GM12892 (cell line): ENCODE measurements around the gene LRRC47.

Experiments used
- POLR2A ChIP-seq: IDR thresholded peaks from 2 replicates; pipeline ENCODE4 v1.6.1; 2011; ENCODE audit warnings: low read depth, low read length, control low read depth
- POLR2AphosphoS5 ChIP-seq: IDR thresholded peaks from 2 replicates; pipeline ENCODE4 v1.6.1; 2011; ENCODE audit warnings: low read depth, low read length, control low read depth
- TAF1 ChIP-seq: IDR thresholded peaks from 2 replicates; pipeline ENCODE4 v1.6.1; 2011; ENCODE audit warnings: low read depth, mild to moderate bottlenecking, control low read depth, low read length, borderline replicate concordance

GRCh38 chr1:3756394-3756793, 39.9 kb downstream of the LRRC47 start:
- no peak for TF ChIP-seq POLR2AphosphoS5
- TF ChIP-seq POLR2A = no peak
- TF ChIP-seq TAF1 = no peak
